ENCODE data around the gene YJEFN3. TPM values are rescaled to one million over a fixed set of nuclear protein-coding genes. Genes with fewer than 3 reads are reported as not detected.

YJEFN3 gene
- total RNA-seq, 2 donors from 2014 or later = 8.1 to 19.3 TPM

DNA sequence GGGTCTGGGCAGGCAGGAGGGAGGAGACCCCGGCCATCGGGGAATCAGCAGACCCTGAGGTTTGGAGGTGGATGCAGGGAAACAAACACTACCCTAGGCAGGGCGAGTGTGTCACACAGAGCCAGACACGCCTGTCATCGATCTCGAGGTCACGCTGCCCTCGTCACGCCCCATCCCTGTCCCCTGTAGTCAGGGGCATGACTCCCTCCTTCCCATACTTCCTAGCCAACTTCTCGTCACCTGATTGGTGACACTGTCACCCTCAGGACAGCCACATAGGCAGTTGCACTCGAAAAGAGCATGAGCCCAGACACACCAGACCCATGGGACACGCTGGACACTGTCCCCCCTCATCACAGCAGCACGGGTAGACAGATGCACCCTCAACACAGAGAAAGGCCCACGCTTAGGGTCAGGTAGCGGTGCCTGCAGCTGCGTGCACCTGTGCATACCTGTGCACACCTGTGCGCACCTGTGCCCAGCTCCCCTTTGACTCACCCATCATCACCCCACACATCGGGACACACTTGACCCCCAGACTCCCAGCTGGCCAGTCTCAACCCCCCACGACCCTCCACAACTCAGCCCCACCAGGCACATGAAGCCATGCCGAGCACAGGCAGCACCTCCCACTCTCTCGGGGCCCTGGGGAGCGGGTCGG is 21.2 kb downstream of the YJEFN3 start:
- no peak overlapping the region for H3K4me3 ChIP-seq
- no peaks in the 10 kb centered on the region for H3K9me3 ChIP-seq
- intact Hi-C loops (cut with DNase I) = no loop called here
- H3K27ac ChIP-seq = no peak overlapping the region
- no peak for DNase-seq (ENCODE audit: low spot score)
- no peaks in the 10 kb centered on the region for H3K36me3 ChIP-seq
- no peaks in the 10 kb centered on the region for H3K4me1 ChIP-seq (replicated peaks)
- WGBS = 74% methylated on average over 20 of the region's 23 CpGs
- H3K27me3 ChIP-seq (replicated peaks; ENCODE audit: insufficient read depth) = peaks cover 2% of the 10 kb centered on the region
- no peak for TF ChIP-seq POLR2AphosphoS5 (IDR thresholded peaks at IDR 0.05)
- no peak for TF ChIP-seq POLR2A (IDR thresholded peaks at IDR 0.05)
- TF ChIP-seq, protein P1, sequence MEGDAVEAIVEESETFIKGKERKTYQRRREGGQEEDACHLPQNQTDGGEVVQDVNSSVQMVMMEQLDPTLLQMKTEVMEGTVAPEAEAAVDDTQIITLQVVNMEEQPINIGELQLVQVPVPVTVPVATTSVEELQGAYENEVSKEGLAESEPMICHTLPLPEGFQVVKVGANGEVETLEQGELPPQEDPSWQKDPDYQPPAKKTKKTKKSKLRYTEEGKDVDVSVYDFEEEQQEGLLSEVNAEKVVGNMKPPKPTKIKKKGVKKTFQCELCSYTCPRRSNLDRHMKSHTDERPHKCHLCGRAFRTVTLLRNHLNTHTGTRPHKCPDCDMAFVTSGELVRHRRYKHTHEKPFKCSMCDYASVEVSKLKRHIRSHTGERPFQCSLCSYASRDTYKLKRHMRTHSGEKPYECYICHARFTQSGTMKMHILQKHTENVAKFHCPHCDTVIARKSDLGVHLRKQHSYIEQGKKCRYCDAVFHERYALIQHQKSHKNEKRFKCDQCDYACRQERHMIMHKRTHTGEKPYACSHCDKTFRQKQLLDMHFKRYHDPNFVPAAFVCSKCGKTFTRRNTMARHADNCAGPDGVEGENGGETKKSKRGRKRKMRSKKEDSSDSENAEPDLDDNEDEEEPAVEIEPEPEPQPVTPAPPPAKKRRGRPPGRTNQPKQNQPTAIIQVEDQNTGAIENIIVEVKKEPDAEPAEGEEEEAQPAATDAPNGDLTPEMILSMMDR (IDR thresholded peaks at IDR 0.05) = no peak

DNA sequence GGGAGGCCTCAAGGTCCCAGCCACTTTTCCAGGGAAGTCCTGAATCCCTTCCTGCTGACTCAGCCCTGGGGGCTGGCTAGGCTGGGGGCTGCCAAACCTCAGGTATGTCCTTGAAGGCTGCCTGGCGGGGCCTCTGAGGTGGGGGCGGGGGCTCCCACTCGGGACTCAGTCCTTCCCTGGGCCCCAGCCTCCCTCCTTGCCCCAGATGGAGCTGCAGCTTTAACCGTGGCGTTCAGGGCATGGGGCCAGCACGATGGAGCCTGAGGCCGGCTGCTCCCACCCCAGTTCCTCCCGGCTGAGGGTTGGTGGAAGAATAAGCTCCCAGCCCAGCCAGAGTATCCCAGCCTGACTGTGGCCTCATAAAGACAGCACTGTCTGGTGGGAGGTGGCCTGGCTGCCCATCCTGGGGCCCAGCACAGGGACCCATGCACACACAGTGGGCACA is 21.8 kb downstream of the YJEFN3 start:
- H3K27ac ChIP-seq = no peak overlapping the region
- peaks cover 2% of the 10 kb centered on the region for H3K27me3 ChIP-seq (replicated peaks; ENCODE audit: insufficient read depth)
- no peaks in the 10 kb centered on the region for H3K4me1 ChIP-seq (replicated peaks)
- intact Hi-C loops (cut with DNase I) = no loop called here
- TF ChIP-seq, protein P1 (IDR thresholded peaks at IDR 0.05) = no peak
- TF ChIP-seq POLR2A (IDR thresholded peaks at IDR 0.05) (no peak), POLR2AphosphoS5 (IDR thresholded peaks at IDR 0.05) (no peak)
- no peaks in the 10 kb centered on the region for H3K36me3 ChIP-seq
- WGBS = 37% methylated on average over 7 of the region's 8 CpGs
- H3K4me3 ChIP-seq = no peak overlapping the region
- no peaks in the 10 kb centered on the region for H3K9me3 ChIP-seq
- DNase-seq (ENCODE audit: low spot score) = no peak

DNA sequence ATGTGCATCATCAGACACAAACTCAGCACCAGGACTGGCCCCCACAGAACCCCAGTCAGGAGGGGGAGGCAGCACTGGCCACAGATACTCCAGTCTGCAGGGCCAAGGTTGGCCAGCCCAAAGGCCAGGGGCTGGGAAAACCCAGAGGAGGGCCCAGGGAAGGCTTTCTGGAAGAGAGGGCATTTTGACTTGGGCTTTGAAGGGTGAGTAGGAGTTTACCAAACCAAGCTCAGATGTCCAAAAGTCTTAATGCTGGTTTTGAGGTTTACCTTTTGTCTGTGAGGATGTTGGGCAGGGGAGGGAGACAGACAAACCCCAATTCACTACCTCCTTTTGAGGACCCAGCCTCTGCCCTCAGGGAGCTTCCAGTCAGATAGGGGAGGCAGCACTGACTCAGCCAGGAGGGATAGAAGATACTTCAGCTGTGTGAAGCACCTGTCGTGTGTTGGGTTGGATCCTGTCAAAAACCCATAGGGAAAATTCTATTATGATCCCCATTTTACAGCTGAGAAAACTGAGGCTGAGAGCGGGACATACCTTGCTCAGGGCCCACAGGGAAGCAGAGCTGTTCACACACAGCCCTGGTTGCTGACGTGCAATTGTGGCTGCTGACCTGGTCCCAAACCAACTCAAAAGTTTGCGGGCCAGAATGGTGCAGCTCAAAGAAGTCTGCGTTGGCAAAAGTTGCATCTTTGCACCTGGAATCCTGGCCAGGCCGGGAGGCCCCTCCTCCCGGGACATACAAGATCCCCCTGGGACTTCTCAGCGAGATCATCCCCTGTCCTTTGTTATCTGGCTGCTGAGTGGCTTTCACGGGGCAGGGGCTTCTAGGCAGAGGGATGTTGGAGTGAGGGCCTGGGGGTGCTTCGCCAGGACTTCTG is 22.5 kb downstream of the YJEFN3 start:
- H3K27ac ChIP-seq = no peak overlapping the region
- H3K36me3 ChIP-seq = no peaks in the 10 kb centered on the region
- H3K4me1 ChIP-seq (replicated peaks) = no peaks in the 10 kb centered on the region
- TF ChIP-seq POLR2A (IDR thresholded peaks at IDR 0.05) = no peak
- no peak for TF ChIP-seq POLR2AphosphoS5 (IDR thresholded peaks at IDR 0.05)
- TF ChIP-seq, protein P1 (IDR thresholded peaks at IDR 0.05) = no peak
- no peak overlapping the region for H3K4me3 ChIP-seq
- intact Hi-C loops (cut with DNase I) = no loop called here
- DNase-seq (ENCODE audit: low spot score) = no peak
- no peaks in the 10 kb centered on the region for H3K9me3 ChIP-seq
- 72% methylated on average over 9 of the region's 10 CpGs for WGBS
- peaks cover 2% of the 10 kb centered on the region for H3K27me3 ChIP-seq (replicated peaks; ENCODE audit: insufficient read depth)

DNA sequence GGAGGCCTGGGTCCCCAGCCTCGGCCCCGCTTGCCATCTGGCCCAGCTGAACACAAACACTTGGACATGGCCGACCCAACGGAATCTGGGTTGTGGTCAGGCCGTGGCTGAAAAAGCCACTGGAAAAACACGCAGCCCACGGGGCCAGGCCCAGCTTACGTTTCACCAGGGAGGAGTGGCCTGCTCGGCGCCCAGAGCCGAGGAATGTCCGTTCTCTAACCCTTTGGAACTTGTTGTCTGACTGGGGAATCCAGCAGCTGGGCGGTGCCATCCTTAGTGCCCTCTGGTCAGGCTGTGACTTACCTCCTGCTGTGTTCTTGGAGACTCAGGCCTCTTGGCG is 23.1 kb downstream of the YJEFN3 start:
- no peaks in the 10 kb centered on the region for H3K36me3 ChIP-seq
- H3K4me3 ChIP-seq = no peak overlapping the region
- intact Hi-C loops (cut with DNase I) = no loop called here
- WGBS = 67% methylated on average over 14 of the region's 14 CpGs
- H3K27ac ChIP-seq = no peak overlapping the region
- peaks cover 2% of the 10 kb centered on the region for H3K27me3 ChIP-seq (replicated peaks; ENCODE audit: insufficient read depth)
- no peaks in the 10 kb centered on the region for H3K4me1 ChIP-seq (replicated peaks)
- H3K9me3 ChIP-seq = no peaks in the 10 kb centered on the region
- TF ChIP-seq, protein P1 (IDR thresholded peaks at IDR 0.05) = no peak
- no peak for TF ChIP-seq POLR2AphosphoS5 (IDR thresholded peaks at IDR 0.05)
- TF ChIP-seq POLR2A (IDR thresholded peaks at IDR 0.05) = no peak
- no peak for DNase-seq (ENCODE audit: low spot score)

Measured in prostate gland (tissue), 2 donors.